Suppressor macrophage treated with lipopolysaccharide for 4 hours (primary cell): ENCODE data around the gene THOC3.
A peak's percentile ranks its signal among the peaks of the same experiment; 100 is the strongest.
"Not testable (repeated sequence)": the region's sequence is repeated elsewhere in the genome, so short reads cannot be mapped to it uniquely, and the experiment has no call there.

ENCODE experiments used
- DNase-seq: peaks from one replicate; pipeline ENCODE4 v3.0.0-alpha.2; 2020

Gene THOC3, protein sequence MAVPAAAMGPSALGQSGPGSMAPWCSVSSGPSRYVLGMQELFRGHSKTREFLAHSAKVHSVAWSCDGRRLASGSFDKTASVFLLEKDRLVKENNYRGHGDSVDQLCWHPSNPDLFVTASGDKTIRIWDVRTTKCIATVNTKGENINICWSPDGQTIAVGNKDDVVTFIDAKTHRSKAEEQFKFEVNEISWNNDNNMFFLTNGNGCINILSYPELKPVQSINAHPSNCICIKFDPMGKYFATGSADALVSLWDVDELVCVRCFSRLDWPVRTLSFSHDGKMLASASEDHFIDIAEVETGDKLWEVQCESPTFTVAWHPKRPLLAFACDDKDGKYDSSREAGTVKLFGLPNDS

DNA sequence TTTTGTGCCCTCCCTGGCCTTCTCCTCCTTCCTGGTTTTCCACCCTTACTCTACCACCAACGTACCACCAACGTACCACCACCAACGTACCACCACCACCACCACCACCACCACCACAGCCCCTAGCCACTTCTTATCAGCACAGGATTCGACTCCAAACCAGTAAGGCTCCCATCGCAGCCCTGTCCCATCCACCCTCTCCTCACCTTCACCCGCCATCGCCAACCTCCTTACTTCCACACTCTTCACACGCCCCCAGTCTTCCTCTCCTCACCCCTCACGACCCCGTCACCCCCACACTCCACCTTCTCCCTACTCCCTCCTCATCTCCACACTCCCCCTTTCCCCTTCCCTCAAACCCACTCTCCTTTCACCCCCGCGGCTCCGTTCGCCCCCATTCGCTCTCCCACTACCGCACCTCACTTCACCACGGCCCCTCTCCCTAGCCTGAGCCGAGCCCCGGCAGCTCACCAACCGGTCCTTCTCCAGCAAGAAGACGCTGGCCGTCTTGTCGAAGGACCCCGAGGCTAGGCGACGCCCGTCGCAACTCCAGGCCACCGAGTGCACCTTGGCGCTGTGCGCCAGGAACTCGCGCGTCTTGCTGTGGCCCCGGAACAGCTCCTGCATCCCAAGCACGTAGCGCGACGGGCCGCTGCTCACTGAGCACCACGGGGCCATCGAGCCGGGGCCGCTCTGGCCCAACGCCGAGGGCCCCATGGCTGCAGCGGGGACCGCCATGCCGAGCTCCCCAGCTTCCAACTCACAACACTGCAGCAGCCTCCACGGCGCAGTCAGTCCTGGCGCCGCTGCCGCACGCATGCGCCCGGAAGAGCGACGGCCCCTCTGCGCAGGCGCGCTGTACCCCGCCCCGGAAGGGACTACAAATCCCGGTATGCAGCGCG, at the start of gene THOC3:
Gene THOC3 (minus strand): TSS at position 845 of the 902 bp plus-strand sequence. CDS start 107 bp downstream, at position 738.
- DNase-seq: peak; percentile 87

DNA sequence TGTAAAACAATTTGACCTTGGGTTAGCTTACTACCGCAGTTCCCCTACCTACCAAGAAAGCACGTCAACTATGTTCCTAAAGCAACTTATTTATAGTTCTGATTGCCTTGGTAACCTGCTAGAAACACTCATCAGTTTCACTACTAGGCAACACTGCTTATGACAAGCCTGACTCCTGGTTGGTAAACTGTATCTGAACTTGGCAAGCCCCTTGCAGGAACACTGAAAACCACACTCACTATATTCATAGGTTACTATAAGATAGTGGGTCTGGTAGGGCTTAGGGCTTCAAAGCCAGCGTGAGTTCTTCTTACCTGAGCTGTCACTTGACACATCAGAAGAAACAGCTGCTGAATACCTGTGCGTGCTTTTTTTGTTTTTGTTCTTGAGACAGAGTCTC, 49.2 kb upstream of the THOC3 start:
- DNase-seq: not testable (repeated sequence)

DNA sequence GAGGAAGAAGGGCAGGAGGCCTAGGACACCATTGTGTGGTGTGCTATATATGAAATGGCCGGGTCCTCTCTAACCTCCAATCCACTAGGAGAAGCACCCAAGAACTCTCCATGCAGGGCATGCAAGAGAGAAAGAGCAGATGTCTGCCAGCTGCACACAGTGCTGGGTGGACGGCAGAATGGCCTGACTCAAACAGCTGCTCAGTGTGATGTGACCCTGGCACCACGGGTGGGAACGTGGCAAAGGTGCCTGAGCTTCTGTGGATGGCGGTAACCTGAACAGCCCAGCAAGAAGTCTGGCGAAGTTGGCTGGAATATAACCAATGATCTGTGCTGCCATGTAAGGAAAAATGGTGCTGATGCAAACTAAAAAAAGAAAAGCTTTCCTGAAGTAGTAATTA, 46.2 kb upstream of the THOC3 start:
- not testable (repeated sequence) for DNase-seq

DNA sequence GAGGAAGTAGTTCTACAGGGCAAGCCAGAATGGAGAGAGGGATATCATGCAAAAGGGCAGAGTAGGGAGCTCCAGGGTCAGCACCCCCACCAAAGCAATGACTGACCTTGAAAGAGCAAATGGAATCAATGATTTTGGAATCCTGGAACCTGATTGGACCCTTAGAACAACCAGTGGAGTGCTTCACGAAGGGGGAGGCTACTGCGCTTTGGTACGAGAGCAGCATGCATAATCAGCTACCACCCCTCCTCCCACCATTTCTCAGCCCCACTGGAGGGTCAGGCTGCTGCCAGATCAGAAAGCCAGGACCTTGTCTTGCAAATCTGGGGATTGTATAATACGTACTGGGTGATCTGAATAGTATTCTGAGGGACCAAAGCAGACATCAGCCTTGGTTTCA, 43.0 kb upstream of the THOC3 start:
- DNase-seq: not testable (repeated sequence)

DNA sequence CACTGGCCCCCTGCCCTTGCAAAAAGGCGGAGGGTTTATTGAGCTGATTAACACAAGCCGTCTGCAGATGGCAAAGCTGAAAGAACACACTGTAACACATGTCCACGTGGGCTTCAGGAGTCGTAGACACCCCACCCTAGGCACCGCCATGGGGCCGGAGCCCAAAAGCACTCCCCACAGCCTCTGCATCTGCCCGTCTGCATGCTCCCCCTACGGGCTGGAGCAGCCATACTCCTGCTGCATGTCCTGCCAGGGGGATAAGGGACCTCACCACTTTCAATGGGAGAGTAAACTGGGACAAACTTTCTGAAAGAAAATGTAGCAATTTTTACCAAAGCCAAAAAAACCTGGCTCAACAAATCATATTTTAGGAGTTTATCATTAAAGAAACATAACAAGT, 42.1 kb upstream of the THOC3 start:
- DNase-seq: not testable (repeated sequence)

DNA sequence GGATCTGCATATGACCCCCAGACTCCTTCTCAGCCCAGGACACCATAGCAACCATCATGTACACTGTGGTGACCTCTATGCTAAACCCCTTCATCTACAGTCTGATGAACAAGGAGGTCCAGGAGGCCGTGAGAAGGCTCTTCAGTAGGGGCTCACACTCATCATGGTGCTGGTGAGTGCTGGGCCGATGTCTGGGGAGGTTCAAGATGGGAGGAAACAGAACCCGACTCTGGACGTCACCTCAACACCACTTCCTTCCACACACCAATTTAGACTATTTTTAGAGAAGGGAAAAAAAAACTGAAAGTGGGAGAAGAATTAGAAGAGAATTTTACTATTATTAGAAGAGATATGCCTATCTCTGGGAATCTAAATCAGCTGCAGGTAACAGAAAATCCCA, 39.1 kb upstream of the THOC3 start:
- DNase-seq: not testable (repeated sequence)

DNA sequence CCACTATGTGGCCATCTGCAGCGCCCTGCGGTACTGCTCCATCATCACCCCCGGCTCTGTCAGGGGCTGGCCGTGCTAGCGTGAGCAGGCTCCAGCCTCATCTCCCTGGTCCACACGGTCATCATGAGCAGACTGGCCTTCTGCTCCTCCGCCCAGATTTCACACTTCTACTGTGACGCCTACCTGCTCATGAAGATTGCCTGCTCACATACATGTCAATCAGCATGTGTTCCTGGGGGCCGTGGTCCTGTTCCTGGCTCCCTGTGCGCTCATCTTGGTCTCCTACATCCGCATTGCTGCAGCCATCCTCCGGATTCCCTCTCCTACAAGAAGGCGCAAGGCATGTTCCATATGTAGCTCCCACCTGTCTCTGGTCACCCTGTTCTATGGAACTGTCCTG, 38.7 kb upstream of the THOC3 start:
- not testable (repeated sequence) for DNase-seq

DNA sequence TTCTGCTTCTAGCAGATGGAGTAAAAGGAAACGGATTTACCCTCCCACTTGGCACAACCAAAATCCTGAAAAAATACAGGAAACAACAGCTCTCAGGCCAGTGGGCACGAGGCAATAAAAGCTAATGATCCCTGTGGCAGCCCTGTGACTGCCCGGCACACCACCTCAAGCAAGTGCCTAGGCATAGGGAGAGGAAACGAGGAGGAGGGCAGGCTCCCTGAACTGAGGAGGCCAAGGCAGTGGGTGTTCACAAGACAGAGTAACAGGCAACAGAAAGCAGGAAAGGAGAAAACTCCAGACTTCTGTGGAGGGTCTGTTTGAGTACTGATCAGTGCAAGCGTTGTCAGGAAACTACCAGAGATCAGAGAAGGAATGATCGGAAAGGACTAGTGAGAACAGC, 29.9 kb upstream of the THOC3 start:
- DNase-seq: not testable (repeated sequence)

DNA sequence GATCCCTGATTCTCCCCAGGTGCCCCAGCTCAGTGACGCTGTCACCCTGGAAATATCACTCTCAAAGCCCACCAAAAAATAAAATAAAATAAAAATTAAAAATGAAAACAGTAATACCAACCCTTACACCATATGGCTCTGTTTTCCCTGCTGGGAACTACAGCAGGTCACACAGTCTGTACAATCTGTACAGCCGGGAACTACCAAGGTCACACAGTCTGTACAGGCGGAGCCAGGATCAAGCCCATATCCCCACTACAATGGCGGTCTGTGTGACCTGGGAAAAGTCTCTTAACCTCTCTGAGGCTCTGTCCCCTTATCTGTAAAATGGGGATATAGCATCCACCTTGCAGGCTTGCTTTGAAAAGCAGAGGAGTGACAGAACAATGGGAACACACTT, 29.4 kb upstream of the THOC3 start:
- not testable (repeated sequence) for DNase-seq

DNA sequence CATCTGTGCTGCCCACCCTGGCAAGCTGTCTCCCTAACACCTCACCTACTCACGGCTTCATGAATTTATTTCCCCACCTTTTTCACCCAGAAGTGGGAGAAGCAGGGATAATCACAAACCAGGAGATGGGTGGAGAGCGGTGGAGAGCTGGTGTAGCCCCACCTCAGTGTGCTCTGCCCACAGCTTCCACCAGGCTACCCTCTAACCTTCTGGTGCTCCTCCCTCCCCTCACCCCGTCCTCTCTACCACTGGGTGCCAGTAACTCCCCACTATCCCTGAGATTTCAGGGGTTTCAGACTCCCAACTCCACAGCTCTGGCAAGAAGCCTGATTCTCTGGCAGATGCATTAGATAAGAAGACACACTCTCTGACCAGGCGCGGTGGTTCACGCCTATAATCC, 28.7 kb upstream of the THOC3 start:
- not testable (repeated sequence) for DNase-seq

DNA sequence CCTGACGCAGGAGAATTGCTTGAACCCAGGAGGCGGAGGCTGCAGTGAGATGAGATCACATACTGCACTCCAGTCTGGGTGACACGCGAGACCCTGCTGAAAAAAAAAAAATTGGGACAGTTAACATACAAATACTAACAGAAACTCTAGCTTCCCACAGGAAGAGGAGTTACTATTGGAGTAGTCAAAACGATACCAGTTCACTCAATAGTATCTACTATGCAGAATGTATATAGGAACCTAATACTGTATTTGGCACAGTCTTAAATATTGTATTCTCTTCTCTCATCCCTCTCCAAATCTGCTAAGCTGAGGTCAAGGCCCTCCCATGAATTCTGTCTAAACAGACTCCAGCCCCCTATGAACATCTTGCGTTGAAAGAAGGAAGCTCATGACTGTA, 27.4 kb upstream of the THOC3 start:
- DNase-seq: not testable (repeated sequence)

DNA sequence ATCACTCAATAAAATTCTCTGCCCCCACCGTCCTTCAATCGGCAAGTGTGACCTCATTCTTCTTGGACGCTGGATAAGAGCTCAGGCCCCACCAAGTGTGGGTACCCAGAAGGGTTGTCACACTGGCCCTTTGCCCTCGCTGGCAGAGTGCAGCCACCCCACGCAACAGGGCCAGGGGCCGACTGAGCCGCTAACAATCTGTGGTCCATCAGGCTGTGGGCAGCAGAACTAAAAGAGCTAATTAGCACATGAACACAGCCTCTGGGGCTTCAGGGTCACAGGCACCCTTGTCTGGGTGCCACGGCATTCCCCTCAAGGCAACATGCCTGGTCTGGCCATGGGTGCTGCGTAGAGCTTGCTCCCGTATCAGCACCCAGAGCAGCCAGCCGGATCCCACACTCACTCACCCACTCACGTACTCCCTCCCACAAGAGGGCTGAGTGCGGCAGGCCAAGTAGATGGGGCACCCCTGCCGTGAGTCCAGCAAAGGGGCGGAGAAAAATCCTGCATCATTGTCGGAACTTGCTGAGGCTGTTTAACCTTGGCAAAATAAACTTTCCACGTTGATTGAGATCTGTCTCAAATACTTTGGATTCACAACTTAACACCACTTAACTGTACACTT, 11.4 kb upstream of the THOC3 start:
- DNase-seq: not testable (repeated sequence)

DNA sequence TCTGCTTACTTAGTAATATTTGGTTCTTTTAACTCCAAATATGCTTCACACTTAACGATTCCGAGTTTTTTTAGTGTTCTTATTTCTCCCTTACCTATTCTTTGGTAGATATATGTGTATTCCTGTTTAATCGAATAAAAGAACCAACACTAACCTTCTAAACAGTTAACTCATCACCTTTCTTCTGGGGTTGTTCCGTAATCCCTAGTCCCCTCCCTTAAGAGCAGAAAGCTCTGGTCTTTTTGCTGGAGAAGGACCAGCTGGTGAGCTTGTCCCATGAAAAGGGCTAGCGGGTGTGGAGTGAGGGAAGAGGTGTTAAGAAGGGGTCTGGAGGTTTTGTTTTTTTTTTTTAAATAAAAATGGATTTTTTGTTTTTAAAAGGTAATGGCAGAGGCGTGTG, 266 bp upstream of the THOC3 start:
- not testable (repeated sequence) for DNase-seq

DNA sequence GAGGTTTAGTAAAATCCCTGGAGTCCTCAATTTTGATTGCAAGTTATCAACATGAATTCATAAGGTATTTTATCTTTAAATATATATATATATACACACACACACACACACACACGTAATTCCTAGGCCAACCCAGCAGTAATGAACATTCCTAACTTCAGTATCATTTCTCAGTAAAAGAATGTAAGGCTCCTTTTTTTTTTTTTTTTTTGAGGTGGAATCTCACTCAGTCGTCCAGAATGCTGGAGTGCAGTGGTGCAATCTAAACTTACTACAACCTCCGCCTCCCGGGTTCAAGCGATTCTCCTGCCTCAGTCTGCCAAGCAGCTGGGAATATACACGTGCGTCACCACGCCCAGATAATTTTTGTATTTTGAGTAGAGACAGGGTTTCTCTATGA, 5.8 kb downstream of the THOC3 start:
- DNase-seq: not testable (repeated sequence)

DNA sequence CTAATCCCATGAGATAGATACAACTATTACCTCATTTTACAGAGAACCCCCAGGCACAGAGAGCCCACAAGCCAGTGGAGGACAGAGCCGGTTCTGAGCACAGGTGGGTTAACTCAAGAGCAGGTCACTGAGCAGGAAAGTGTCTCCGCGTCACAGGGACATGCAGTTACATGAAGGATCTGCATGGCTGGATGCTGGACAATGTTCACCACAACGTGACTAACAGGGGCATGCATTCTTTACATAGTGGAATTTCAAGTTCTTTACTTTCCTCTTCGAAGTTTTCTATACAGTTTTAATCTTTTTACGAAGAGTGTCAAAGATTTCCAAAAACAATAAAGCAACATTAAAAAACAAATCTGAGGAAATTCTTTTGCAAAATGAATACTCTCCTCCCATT, 7.9 kb downstream of the THOC3 start:
- DNase-seq: not testable (repeated sequence)

DNA sequence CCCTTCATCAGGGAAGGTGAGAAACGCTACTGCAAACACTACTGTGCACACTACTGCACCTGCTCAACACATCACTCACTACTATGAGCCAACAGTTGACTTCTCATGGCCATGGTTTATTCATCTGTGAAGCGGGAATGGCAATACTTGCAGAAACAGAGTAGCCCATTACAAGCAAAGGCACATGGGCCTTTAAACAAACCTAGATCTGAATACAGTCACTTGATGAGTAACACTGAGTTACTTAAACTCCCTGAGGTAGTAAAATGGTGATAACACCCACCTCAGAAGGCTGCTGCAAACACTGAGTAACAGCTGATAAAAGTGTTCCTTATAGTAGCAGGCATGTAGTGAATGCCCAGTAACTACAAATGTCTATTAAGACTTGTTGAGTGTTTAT, 9.6 kb downstream of the THOC3 start:
- not testable (repeated sequence) for DNase-seq

DNA sequence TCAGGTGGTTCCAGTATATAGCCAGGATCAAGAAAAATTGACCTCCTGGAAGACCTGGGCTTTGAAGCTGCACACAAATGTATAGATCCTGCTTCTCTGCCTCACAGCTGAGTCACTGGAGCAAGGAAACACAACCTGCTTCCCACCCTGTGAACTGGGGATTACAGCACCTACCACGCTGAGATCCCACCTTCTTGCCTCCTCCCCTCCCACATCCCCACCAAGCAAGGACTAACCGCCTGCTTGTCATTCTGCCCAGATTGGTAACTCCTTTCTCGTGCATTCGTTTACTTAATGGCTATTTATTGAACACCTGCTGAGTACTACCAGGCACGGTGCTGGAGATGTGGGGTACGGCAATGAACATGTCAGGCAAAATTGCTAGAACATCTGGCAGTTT, 14.0 kb downstream of the THOC3 start:
- DNase-seq: not testable (repeated sequence)

DNA sequence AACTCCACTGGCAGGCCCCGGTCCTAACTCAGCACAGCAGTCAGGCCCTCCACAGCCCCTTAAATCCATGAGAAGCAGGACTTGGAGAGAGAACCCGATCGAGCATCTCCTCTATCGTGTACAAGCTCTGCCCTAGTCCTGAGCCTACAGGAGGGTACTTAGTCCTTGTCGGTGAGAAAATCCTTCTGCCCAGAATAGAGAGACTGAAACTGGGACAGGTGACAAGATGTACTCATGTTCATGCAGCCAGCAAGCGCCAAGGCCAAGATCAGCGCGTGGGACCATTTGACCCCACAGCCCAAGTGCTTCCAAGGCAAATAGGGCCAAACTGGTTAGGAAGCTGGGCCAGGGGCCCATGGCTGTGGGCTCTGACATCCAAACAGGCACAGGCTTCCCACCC, 15.3 kb downstream of the THOC3 start:
- DNase-seq: not testable (repeated sequence)

DNA sequence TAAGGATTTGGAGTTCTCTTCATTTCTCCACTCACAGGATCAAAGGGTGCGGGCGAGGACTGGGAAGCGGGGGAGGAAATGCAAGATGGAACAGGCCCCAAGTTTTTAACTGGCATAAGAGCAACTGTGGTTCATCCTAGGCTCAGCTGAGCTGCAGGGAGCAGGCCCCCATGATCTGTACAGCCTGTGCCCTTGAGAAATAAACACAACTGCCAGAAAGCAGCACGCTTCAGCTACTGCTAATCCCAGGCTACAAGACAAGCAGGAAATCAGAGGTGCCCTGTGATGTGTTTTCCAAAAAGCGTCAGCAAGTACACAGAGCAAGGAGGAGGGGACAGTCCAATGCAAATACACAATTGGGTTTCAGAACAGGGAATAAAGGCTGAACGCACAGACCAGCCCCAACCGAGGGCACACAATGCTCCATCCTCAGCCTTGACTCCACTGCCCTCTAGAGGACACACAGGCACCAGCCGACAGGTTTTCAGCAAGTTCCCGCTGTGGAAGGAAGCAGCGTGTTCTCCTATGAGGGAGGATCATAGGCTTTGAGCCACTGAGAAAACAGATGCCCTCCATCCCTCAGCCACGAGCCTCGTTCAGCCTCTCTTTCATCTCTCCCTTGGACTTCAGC, 16.7 kb downstream of the THOC3 start:
- DNase-seq: not testable (repeated sequence)

DNA sequence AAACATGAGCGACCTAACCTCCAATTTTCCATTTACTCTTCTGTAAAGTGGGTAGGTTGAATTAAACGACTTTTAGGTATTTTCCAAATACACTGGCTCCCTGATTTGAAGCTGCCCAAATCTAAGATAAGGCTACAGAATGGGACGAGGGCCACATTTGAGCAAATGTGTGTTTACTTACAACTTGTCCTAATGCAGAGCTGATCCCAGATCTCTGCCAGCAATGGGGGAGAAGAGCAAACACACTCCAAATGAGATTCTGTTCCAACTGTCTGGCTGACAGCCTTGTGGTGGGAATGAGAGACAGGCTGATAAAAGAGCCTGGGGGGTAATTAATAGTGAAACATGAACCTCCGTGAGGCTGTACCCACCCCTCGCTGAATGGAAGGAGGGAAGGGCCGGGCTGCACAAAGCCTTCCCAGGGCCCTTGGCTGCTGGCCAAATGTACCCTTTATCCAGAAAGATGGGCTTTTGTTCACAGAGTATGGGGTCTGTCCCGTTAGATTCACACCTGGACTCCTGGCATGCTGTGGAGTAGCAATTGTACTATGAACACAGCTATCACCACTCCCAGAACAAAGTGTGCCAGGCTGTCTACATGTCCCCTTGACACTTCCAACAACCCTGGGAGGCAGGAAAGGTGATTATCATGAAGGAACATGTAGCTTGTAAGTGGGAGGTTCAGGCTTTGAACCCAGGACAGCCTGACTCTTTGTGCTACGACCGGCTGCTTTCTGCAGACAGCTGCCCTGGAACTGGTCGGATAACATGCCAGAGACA, 19.6 kb downstream of the THOC3 start:
- DNase-seq: not testable (repeated sequence)

DNA sequence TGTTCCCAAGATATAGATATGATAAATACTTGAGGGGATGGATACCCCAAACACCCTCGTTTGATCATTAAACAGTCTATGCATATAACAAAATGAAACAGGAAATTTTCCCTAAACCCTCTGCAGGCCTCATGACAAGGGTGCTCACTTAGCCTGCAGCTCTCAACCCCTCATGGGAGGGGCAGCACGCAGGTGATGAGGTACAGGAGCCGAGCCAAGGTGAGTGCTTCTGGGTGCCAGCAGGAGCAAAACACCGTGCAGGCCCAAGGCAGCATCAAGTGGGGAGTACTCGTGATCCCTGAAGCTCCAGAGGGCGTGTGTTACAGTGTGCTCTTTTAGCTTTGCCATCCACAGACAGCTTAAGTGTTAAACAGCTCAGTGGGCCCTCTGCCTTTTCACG, 24.9 kb downstream of the THOC3 start:
- not testable (repeated sequence) for DNase-seq

DNA sequence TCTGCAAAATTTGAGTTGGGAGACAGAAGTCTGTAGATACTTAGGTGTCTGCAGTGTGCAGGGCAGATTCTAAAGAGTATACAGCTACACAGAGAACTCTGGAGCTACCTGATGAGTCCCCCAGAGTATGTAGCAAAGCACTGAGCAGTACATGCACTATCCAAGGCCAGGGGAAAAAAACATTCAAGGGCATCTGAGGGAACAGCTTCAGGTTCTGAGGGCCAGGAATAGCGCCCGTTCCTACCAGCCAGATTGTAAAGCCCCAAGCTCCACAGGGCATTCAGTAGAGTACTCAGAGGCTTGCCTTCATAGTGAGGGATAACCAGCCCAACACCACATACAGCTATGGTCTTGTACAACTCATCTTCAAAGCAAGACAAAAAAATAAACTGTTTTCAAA, 27.5 kb downstream of the THOC3 start:
- DNase-seq: not testable (repeated sequence)
